CD4-positive, alpha-beta T cell treated with Interleukin-15 for 4 hours (primary cell): ENCODE data around the gene RPS6KA5.
"Not testable (repeated sequence)": the region's sequence is repeated elsewhere in the genome, so short reads cannot be mapped to it uniquely, and the experiment has no call there.

ENCODE experiments used
- DNase-seq: peaks from one replicate; pipeline ENCODE4 v3.0.0-alpha.2; 2020; ENCODE audit warnings: low spot score

The RPS6KA5 gene

DNA sequence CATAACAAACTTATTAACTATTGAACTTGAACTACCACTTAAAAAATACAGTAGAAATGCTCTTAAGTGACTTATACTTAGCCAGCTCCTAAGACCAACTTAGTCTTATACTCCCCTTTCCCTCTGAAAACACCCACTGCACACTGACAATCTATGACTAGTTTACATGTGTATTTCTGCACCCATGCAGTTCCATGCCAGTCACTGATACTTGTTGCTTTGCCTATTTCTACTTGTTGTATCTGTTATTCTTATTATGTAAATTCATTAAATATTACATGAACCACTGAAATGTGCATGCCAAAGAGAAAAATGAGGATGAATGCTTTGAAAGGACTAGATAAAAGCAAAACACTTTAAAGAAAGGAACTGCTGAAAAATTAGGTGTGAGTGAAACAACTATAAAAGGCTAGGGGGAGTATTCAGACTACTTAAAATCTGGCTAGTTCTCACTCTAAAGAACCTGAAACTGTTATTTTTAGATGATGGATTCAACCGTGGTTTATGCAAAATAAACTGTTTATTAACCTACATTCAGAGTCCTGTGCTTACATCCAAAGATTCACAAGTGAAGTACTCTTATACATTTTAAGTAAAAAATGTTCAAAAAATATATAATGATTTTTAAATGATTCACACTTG lies 74.7 kb downstream of the RPS6KA5 start:
- no peak for DNase-seq

- no peak for DNase-seq
Measured at GRCh38 chr14:90983560-90983959, 76.9 kb downstream of the RPS6KA5 start.

- no peak for DNase-seq
Measured at GRCh38 chr14:90981636-90982035, 78.8 kb downstream of the RPS6KA5 start.

GRCh38 chr14:90980636-90981035 lies 79.8 kb downstream of the RPS6KA5 start:
- not testable (repeated sequence) for DNase-seq

- no peak for DNase-seq
Measured at GRCh38 chr14:90979515-90979914, 80.9 kb downstream of the RPS6KA5 start.

- no peak for DNase-seq
Measured at GRCh38 chr14:90976101-90976500, 84.3 kb downstream of the RPS6KA5 start.

DNA sequence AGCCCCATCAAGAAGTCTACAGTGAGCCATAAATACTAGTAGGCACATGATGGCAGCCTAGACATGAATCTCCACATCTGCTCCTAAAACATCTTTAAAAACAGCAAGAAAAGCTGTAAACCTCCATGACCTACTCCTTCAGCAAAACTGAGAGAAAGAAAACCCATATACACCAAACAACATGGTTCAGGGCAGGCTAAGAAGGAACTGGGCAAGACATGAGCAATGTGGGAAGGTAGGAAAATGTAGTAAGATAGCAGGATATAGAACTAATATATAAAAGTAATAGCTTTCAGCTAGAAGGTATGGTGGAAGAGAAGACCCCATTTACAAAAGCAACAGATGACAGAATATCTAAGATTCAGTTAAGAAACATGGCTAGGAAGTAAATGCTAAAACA lies 88.8 kb downstream of the RPS6KA5 start:
- DNase-seq = no peak

GRCh38 chr14:90970167-90970600 lies 90.3 kb downstream of the RPS6KA5 start:
- DNase-seq = peak; percentile 26

DNA sequence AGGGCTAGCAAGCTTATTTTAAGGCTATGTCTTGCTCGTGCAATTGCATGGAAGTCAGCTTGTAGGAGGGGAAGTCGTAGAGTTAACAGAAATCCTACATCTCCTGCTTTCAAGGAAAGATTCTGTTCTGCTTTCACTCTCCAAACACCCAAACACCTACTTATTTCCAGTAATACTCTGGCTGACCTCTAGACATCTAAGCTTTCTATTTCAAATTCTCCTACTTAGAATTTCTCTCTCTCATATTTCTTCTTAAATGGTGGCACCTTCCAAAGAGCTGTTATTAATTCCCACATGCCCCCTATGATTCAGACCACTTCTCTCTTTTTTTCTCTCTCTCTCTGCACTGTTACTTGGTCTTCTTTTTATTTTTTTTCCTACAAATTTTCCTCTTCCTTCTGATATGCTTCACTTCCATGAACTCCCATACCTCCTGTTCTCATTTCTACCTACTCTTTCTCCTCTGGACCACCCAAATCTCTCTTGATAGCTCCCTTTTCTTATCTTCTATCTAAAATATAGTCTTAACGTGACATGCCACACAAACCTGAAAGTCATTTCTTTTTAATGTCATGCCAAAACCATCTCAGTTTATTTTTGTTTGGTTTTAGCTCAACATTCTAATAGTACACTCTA lies 90.8 kb downstream of the RPS6KA5 start:
- DNase-seq = peak; percentile 32

GRCh38 chr14:90968025-90968424 lies 92.4 kb downstream of the RPS6KA5 start:
- no peak for DNase-seq

DNA sequence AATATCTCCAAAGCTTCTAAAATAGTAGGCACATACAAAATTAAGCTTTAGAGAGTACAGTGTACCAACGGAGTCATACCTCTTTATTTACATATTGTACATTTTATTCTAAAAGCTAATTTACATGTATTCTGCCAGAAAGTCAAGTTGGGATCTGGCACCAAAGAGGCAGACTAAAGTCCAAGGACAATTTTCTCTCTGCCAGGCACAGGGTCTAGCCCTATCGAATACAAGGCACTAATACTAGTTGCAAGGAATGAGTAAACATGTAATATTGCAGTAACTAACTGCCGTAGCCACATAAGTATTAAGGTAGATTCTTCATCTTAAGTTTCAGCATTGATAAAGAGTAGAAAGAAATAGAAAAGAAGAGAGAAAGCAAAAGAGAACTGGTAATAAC lies 93.9 kb downstream of the RPS6KA5 start:
- DNase-seq = no peak

DNA sequence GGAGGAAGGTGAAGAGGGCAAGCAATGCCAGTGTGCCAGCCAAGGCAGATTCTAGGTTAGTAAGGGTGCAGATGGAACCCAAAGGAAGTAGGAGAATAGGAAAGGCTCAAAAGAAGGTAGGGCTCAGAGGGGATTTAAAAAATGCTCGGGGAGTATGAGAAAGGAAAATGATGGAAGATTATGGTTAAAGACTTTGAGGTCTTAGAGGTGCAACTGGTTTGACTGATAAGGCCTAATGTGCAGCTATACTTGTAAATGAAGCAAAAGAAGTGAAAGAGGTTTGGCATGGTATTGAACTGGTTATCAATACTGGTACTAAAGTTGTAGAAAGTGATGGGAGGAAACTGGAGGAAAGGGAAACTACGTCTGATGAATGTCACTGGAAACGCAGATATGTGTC lies 94.7 kb downstream of the RPS6KA5 start:
- DNase-seq = no peak

GRCh38 chr14:90963343-90963742 lies 97.1 kb downstream of the RPS6KA5 start:
- DNase-seq = no peak

DNA sequence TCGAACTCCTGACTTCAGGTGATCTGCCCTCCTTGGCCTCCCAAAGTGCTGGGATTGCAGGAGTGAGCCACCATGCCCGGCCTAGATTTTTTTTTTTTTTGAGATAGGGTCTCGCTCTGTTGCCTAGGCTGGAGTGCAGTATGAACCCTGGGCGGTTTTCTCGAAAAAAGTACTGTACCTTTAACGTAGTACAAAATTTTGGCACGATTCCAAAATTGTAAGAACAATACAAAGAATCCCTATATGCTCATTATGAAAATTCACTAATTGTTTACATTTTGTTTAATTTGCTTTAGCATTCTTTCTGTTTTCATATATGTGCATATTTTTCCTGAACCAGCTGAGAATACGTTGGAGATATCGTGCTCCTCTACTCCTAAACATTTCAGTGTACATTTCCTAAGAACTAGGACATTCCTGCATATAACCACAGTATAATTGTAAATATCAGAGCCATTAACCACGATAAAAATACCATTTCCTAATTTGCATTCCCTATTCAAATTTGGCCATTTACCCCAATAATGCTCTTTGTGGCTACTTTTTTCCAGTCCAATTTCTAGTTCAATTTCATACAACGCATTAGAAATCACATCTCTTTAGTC lies 97.8 kb downstream of the RPS6KA5 start:
- no peak for DNase-seq

DNA sequence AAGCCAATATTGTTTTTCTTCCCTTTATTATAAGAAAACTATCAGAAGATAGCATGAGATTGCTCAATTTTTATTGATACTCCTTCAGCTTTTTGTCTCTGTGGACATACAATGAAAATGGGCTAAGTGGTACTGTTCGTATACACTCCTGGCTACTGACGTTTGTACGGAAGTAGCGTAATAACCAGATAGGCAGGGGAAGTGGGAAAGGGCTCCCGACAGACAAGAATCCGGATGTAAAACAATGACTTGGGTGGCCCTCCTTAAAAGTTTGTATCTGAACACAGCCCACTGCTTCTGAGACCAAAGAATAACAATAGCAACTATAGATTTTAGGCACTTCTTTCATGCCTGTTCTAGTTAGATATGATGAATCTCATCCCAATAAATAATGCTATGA lies 99.6 kb downstream of the RPS6KA5 start:
- DNase-seq = no peak

DNA sequence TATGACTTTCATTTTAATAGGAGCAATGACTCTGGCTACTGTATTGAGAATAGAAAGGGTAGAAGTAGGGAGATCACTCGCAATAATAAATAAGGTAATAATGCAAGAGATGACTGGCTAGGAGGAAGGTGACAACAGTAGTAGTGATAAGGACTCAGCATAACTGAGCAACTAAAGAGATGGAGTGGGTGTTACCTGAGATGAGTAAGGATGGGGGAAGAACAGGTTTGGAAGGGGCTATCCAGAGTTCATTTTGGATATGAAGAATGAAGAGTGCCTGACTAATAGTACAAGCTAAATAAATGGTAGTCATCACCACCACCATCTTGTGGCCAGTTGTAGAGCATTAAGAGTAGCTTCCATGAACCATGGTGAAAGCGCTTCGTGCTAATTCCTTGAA lies 101.1 kb downstream of the RPS6KA5 start:
- DNase-seq = no peak

GRCh38 chr14:90956273-90956672 lies 104.2 kb downstream of the RPS6KA5 start:
- no peak for DNase-seq

DNA sequence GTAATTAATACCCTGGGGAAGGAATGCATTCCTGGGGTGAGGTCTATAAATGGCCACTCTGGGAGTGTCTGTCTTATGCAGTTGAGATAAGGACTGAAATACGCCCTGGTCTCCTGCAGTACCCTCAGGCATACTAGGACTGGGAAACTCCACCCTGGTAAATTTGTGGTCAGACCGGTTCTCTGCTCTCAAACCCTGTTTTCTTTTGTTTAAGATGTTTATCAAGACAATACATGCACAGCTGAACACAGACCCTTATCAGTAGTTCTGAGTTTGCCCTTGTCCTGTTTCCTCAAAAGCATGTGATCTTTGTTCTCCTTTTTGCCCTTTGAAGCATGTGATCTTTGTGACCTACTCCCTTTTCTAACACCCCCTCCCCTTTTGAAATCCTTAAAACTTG lies 106.8 kb downstream of the RPS6KA5 start:
- DNase-seq = not testable (repeated sequence)

DNA sequence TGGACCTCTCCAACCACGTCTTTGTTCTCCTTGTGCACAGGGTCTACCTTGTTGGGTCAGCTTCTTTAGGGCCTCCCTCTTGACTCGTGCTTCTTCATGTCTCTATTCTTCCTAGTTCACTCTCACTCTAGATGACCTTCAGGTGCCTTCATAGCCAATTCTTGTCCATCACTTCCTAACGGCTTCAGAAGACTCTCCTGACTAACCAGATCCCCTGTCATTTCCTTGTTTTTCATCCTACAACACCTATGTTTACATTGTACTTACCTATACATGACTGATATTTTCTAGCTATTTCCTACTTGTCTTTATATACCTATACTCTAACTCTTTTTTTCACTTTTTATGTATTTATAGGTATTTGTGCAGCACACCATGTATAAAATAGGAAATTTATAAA lies 117.1 kb downstream of the RPS6KA5 start:
- no peak for DNase-seq

DNA sequence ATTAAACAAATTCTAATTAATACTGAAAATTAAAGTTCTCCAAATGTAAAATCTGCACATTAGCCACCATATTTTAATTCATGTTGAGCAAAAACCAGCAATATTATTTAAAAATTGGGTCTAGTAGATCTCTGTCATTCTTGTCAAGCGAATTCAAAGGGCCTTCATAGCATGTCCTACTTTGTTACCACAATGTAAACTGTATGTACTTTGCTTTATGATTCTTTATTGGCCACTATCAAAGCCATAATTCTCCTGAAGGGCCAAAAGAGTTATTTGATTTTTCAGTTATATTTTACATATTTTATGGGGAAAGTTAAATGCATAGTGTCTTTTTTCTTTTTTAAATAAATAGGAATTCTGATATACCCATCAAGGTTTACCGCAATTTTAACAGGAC lies 117.9 kb downstream of the RPS6KA5 start:
- DNase-seq = no peak

DNA sequence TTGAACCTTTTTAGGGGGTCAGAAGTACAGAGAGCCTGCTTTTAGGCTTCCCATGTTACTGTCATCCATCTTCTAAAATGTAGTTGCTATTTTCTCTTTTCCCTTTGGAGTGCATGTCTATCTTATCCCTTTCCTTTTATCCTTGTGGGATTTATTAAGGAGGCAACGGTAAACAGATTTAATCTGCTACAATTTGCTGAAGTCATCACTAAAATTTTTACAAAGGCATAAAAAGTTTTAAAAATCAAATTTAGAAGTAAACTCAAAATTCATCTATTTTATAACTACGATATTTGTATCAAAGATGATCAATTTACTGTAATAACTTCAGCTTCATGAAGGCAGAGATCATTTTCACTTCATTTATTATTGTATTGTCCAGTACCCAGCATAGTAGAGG lies 118.7 kb downstream of the RPS6KA5 start:
- no peak for DNase-seq

DNA sequence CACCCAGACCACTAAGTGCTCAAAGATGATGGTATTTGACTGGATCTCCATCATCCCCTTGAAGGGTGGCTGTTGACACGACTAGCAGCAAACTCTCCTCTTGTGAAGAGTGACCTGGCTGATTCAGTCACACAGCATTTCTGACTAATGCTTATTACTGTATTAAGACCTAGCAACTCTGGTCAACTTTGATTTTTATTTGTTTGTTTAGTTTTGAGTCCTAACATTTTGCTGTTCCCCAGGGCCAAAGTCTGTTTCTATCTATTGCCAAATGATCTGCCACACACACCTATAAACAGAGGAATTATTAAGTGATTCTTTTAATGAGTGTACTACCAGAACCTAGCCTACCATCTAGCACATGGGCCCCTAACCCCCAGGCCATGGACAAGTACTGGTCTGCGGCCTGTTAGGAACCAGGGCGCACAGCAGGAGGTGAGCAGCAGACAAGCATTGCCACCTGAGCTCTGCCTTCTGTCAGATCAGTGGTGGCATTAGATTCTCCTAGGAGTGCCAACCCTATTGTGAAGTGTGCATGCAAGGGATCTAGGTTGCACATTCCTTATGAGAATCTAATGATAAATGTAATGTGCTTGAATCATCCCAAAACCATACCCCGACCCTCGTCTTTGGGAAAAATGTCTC lies 120.0 kb downstream of the RPS6KA5 start:
- no peak for DNase-seq

- DNase-seq = not testable (repeated sequence)
Measured at GRCh38 chr14:90939252-90939795, 121.1 kb downstream of the RPS6KA5 start.
